ENCODE measurements around the gene PHF11. TPM values are rescaled to one million over a fixed set of nuclear protein-coding genes. Genes with fewer than 3 reads are reported as not detected.

Gene PHF11
- total and polyA plus RNA-seq, 2 of the 8 experiments (the other 6 are each of a cell fraction or from before 2014, with no cell fraction given), result 6.1 to 8.1 TPM

GRCh38 chr13:49502954-49503353 lies 7.2 kb downstream of the PHF11 start (continued):
- TF ChIP-seq CBX5 (IDR thresholded peaks at IDR 0.05; ENCODE audit: low read depth, low read length), result no peak
- TF ChIP-seq NANOG (IDR thresholded peaks at IDR 0.05; ENCODE audit: insufficient read depth, low read depth, low read length, poor library complexity, severe bottlenecking), result no peak
